GM12878 (cell line): ENCODE results near the gene PTCHD4.

Experiments used
- POLR2AphosphoS2 ChIP-seq: IDR thresholded peaks from 2 replicates; pipeline ENCODE4 v1.6.1; 2011; ENCODE audit warnings: low read depth, mild to moderate bottlenecking, low read length, improper control_type of control experiment, moderate library complexity
- TF ChIP-seq, protein P1 (sequence below), 3 experiments: IDR thresholded peaks in 2 of 3; conservative IDR thresholded peaks in 1 of 3; 2 replicates each; pipeline ENCODE4 v1.5.1; 2011; ENCODE audit warnings: low read depth in 3 of 3, low read length in 3 of 3, mild to moderate bottlenecking in 3 of 3, control low read depth in 2 of 3, moderate library complexity in 2 of 3, inconsistent platforms in 1 of 3, mixed read lengths in 1 of 3; ENCODE audit not compliant: control insufficient read depth in 2 of 3, insufficient read depth in 1 of 3; ENCODE audit errors: extremely low read depth in 1 of 3
- TF ChIP-seq, protein P2 (sequence below): fragments of 450-650 bp; IDR thresholded peaks from 2 replicates; pipeline ENCODE4 v1.6.1; 2014; ENCODE audit warnings: mild to moderate bottlenecking

DNA sequence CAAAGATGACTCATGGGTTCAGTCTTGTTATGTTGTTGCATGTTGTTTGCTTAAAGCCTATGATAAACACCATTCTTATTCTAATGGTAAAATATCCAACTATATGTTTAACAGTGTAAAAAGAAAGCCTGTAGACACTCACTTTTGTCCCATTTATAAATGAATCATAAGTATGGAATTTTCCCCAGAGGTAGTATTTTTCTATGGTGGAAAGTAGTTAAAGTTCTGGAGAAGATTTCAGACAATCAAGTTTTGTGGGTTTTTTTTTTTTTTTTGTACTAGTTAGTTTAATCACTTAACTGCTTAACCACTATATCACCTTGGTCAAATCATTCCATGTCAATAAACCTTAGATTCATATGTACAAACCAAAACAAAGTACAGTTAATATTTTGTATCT is 35.8 kb downstream of the PTCHD4 start:
- no peak for TF ChIP-seq POLR2AphosphoS2
- TF ChIP-seq, protein P1, sequence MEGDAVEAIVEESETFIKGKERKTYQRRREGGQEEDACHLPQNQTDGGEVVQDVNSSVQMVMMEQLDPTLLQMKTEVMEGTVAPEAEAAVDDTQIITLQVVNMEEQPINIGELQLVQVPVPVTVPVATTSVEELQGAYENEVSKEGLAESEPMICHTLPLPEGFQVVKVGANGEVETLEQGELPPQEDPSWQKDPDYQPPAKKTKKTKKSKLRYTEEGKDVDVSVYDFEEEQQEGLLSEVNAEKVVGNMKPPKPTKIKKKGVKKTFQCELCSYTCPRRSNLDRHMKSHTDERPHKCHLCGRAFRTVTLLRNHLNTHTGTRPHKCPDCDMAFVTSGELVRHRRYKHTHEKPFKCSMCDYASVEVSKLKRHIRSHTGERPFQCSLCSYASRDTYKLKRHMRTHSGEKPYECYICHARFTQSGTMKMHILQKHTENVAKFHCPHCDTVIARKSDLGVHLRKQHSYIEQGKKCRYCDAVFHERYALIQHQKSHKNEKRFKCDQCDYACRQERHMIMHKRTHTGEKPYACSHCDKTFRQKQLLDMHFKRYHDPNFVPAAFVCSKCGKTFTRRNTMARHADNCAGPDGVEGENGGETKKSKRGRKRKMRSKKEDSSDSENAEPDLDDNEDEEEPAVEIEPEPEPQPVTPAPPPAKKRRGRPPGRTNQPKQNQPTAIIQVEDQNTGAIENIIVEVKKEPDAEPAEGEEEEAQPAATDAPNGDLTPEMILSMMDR (IDR thresholded peaks at IDR 0.05 in 2 of 3, conservative IDR thresholded peaks at IDR 0.05 in 1 of 3; ENCODE audit: control insufficient read depth in 2 of 3, extremely low read depth in 1 of 3, insufficient read depth in 1 of 3, low read depth in 3 of 3, low read length in 3 of 3): no peak
- TF ChIP-seq, protein P2, sequence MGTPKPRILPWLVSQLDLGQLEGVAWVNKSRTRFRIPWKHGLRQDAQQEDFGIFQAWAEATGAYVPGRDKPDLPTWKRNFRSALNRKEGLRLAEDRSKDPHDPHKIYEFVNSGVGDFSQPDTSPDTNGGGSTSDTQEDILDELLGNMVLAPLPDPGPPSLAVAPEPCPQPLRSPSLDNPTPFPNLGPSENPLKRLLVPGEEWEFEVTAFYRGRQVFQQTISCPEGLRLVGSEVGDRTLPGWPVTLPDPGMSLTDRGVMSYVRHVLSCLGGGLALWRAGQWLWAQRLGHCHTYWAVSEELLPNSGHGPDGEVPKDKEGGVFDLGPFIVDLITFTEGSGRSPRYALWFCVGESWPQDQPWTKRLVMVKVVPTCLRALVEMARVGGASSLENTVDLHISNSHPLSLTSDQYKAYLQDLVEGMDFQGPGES: no peak
